Eye (tissue), 1 donor: Measurements from ENCODE around the gene LRP5.

Experiments used
- DNase-seq: peaks from one replicate; pipeline ENCODE4 v3.0.0-alpha.2; 2015

Gene LRP5

GRCh38 chr11:68311160-68312116 lies 953 bp upstream of the LRP5 start:
- DNase-seq: peak; percentile 44

- DNase-seq: peak; percentile 55
Observed at GRCh38 chr11:68312780-68313573, 586 bp downstream of the LRP5 start.

DNA sequence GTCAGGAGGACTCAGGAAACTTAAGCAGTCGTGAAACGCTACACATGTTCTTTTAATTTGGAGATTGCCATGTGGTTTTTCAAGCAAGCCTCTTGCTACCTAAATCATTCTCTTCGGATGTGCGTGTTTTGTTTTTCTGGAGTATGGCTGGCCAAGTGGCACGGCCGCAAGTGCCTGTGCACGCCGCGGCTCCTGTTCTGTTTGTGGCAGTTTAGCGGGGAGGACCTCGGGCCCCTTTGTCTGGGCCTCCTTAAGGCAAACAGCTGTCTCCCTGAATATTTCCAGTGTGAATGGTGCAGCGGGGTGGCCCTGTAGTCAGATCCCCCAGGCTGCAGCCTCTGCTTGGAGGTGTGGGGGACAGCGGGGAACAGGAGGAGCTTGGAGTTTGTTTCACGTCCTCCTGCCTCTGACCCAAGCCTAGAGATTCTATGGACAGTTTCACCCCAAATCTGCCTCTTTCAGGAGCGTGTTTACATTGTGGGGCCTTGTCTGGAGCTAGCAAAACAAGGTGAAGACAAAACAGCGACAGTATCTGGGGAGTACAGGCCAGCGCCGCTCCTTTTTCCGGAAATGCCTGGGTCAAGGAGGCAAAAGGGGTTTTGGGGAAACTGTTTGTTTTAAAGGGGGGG lies 1.3 kb downstream of the LRP5 start:
- DNase-seq: peak; percentile 78

DNA sequence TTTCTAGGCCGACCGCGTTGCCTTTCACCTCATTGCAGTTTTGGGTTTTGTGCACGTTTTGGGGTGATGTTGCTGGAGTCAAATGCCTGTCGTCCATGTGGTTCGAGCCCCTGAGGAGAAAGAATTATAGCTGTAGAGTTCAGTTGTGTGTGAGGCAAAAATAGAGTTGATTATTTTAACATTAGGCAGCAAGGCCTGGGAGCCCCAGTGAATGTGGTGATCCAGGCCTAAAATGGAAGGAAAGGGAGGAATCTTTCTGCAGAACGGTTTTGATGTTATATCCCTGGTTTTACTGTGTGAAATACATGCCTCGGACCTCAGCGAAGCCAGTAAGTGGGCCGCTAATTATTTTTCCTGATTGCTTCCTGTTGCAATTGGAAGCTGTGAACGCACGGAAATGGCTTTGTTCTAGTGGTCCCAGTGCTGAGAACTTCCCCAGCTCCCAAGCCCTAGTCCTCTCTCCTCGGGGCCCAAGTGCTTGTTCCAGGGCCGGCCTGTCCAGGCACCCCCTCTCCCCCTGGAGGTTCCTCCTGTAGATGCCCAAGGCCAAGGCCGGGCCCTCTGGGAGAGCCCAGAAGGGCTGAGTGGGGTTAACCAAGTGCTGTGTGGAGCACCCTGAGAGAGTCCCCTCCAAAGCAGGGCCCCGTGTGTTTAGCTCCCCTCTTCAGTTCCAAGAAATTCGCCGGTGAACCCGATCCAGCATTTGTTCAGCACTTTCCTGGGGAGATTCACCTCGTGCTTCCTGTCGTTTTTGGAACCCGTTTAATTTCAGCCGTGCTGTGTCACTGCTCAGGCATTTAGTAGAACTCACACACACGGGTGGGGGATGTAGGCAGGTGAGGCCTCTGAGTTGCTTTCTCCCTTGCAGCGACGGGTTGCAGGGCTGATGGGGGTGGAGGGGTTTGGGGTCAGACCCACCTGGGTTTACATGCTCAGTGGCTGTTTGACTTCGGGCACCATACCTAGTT lies 2.1 kb downstream of the LRP5 start:
- peak; percentile 65 for DNase-seq

DNA sequence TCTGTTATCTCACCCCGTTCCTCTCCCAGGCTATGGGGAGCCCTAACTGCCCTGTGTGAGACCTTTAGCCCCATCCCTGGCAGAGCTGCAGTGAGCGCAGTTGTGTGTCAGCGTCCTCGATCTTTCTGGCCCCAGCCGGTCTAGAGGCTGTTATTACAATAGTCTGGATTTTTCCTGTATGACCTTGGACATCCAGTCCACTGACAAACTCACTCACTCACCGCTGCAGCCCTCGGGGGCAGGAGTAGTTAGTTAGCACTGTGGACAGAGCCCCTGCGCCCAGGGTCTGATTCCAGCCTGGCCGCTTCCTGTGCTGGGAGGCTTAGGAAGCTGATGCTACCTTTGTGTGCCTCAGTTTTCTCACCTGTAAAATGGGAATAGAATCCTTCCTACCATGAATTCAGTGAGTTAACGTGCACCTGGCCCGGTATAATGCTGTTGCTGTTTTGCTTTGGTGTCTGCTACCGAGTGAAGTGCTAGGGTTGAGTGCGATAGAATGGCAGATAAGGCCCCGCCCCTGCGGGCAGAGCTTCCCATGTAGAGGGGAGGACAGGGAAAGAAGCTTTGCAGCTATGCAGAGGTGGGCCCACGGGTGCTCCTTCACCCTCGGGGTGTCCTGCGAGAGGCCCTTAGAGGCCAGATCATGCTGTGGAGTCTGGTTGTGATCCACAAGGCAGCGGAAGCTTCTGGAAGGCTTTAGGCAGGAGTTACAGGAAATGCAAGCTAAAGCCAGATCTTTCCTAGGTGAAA lies 3.0 kb downstream of the LRP5 start:
- DNase-seq: peak; percentile 57

- no peak for DNase-seq
Observed at GRCh38 chr11:68317147-68317785, 4.9 kb downstream of the LRP5 start.

- DNase-seq: no peak
Observed at GRCh38 chr11:68321293-68322051, 9.1 kb downstream of the LRP5 start.

DNA sequence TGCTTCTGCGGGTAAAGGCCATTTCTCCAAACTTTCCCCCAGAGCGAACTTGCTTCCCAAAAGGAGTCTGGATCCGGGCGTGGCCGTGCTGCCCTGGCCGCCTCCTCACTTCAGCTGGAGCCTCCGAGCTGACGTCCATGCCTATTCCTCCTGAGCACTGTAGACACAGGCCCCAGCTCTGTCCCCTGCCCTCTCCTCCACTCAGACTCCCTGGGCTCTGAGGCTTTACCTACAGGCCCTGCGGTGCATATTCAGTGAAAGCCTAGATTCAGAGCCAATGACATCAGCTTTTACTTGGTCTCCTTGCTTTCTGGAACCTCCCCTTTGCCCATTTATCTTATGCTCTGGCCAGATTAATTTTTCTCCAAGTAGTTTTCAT lies 9.7 kb downstream of the LRP5 start:
- DNase-seq: no peak

DNA sequence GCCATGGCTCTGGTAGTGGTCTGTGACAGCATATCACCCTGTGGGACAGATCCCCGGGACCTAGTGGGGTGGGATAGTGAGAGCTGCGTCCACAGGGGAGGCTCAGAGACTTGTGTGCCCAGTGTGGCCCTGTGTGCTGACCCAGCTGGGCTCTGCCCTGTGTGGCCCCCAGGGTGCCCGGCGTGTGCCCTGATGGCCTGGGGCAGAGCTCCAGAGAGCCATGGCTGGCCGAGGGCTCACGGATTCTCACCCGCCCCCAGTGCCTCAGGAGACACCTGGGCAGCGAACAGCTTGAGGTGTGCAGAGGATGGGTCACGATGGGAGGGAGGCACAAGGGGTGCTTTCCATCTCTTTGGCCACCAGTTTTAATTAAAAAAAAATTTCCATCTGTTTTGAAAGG lies 11.8 kb downstream of the LRP5 start:
- no peak for DNase-seq

DNA sequence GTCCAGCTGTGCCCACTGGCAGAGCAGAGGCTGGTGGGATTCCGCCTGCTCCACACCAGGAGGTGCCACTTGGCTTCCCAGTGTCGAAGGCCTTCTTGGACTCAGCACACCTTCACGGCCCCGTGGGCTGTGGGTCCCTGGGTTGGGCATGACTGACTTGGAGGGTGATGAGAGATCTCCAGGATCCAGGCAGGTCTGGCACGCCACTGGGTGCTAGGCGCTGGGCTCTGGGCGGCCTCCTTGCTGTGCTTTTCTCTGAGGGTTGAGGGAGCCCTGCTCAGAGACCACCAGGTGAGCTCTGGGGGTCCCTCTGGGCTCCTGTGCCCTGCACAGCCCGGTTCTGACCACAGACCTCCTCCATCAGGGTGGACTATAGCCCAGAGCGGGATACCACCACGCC lies 12.3 kb downstream of the LRP5 start:
- no peak for DNase-seq

DNA sequence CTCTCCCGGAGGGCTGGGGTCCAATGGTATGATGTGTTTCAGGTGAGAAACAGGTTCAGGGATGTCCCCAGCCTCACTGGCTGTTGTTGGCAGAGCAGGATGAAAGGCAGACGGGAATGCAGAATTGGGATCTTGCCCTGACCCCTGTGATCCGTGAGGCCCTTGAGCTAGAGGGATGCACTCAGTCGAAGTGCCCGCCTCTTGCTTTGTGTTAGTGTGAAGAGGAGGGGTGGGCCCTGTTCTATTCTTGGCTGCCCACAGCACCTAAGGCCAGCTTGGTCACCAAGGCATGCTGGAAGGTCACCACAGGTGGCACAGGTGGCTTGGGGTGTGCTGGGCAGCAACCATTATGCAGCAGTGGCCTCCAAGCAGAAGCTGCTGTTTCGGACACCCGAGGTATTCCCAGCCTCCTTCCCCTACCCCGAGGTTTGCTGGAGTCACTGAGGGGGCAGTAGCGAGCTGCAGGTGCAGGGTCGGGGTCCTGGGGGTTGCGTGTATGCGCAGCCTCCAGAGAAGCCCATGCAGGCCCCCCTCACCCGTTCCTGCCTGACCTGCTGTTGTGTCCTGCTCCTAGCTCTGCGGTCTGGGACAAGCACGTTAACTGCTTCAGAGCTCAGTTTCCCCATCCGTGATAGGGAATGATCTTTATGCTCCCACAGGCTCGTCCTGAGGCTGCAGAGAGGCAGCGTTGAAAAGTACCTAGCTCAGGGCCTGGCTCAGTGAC lies 13.0 kb downstream of the LRP5 start:
- DNase-seq: peak; percentile 52

DNA sequence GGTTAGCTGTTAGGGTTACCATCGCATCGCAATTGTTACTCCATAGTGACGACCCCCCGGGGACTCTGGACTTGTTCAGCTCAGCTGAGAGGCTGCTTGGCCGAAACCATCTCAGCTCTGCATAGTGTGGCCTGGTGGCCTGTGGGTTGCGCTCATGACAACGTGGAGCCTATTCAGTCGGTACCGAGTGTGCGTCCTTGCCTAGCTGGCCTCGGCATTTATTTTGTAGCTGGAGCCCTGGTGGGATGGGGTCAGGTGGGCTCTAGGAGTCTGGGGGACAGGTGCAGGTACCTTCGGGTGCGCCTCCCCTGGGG lies 13.5 kb downstream of the LRP5 start:
- no peak for DNase-seq

DNA sequence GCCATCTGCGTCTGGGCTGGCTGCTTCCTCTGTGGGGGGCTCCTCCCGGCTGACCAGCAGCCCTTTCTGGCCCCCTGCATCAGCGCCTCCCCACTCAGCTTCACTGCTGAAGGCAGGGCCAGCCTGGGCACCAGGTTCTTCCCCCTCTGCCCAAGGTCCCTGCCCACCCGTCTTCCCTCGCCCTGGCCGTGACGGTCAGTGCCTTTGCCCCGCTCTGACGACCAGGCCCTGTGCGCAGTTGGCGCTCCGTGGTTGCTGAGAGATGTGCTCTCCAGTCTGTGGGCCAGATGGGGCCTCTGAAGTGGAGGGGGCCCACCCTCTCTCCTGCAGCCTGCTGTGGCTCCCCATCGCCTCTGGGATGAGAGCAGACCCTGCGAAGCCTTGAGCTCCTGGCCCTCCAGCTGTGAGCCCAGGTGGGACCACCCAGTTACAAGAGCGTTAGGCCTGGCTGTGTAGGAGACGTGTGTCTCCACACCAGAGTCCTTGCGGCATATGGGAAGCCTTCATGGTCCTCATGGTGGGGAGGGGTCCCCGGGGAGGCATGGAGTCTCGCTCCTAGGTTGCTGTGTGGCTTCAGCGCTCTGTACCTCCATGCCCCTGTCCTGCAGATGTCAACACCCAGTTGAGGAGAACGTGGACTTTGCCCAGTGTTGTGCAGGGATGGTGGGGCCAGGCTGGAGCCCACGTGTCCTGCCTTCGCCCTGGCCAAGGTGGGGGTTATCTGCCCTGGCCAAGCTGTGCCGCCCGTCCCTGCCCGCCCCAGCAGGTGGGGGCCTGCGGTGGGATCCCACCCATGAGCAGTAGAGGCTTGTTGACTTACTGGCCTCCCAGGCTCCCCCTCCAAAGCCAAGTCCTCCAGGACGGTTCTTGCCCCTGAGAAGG lies 14.2 kb downstream of the LRP5 start:
- DNase-seq: no peak

- no peak for DNase-seq
Observed at GRCh38 chr11:68327586-68328370, 15.4 kb downstream of the LRP5 start.

GRCh38 chr11:68328374-68329091 lies 16.1 kb downstream of the LRP5 start:
- DNase-seq: peak; percentile 91

DNA sequence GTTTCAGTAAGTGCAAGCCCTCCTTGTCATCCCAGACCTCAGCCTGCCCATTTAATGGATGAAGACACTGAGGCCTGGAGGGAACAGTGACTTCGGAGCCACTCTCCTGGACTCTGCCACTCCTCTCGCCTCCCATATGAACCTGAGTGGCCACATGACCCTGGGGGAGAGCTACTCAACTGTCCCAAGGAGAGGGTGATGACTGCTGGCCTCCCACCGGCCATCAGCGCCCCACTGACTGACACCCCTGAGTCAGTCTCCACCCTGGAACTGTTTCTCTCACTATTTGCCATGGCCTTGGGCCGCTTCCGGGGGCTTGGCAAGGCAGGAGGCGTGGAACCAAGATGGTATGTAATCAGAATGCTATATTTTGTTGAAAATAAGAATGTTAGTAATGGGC lies 17.1 kb downstream of the LRP5 start:
- no peak for DNase-seq
